ENCODE measurements around the gene TMEM115. TPM values are rescaled to one million over a fixed set of nuclear protein-coding genes. Genes with fewer than 3 reads are reported as not detected.

The TMEM115 gene
- total RNA-seq, 1 donor from 2014 or later: 61.6 TPM

DNA sequence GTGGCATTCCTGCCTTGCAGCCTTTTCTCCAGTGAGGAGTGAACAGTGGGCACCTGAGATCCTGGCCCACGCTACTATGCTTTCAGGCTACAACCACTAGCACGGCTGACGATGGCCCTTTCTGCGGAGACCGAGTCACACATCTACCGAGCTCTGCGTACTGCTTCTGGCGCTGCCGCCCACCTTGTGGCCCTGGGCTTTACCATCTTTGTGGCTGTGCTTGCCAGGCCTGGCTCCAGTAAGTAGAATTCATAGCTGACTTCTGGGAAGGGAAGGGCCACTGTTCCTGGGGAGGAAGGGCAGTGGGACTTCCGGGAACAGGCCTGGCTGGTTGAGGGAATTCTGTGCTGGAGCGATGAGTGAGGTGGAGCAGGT lies 8.0 kb downstream of the TMEM115 start:
- no peak for DNase-seq

DNA sequence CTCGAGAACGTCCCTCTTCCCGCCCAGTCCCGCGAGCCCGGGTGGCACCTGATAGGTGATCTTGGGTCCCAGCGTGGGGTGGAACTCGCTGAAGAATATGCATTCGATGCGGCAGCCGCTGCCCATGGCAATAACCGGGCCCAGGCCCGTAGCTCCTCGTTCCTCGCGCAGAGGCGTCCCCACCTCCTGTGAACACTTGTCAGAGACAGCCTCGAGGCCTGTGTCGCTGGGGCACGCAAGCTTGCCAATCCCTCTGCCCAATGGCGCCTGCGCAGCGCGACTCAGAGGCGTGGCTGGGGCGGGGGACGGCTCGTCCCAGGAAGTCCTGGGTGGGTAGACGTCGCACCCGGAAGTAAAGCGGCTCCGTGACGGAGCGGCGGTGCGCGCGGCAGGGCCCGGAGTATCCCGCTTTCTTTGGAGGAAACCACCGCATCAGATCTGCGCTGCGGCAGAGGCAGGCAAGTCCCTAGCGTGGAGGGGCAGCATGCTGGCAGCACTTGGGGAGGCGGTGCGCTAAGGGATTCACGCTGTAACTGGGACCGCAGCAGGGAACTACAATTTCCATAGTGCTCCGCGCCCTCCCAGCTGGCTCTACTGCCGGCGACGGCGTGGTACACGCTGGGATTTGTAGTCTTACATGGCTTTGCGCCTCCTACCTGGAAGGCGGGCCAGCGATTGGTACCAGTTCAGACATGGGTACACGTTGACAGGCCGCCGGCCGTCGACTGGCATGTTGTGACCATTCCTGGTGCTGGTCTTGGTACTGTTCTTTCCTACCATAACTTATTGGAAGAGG lies 8.6 kb downstream of the TMEM115 start, which contains the start of the genes CYB561D2 and NPRL2:
CYB561D2 (plus strand) TSS at position 336 of the 796 bp plus-strand sequence. CDS start 572 bp downstream, outside the sequence.
NPRL2 (minus strand) TSS at position 249 of the 796 bp plus-strand sequence; CDS start at position 126, 123 bp downstream.
- peak; percentile 96 for DNase-seq

DNA sequence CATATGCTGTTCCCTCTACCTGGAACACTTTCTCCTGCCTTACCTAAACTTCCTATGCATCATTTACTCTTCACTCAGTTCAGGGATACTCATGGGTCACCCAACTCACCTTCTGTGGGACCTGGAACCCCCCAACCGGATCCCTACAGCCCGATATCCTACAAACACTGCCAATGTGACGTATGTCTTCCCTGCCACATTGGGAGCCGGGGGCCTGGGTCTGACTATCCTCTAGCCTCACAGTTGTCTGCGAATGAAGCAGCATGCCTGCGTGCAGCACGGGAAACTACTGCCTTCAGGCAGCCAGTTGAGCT lies 9.2 kb downstream of the TMEM115 start:
- no peak for DNase-seq

DNA sequence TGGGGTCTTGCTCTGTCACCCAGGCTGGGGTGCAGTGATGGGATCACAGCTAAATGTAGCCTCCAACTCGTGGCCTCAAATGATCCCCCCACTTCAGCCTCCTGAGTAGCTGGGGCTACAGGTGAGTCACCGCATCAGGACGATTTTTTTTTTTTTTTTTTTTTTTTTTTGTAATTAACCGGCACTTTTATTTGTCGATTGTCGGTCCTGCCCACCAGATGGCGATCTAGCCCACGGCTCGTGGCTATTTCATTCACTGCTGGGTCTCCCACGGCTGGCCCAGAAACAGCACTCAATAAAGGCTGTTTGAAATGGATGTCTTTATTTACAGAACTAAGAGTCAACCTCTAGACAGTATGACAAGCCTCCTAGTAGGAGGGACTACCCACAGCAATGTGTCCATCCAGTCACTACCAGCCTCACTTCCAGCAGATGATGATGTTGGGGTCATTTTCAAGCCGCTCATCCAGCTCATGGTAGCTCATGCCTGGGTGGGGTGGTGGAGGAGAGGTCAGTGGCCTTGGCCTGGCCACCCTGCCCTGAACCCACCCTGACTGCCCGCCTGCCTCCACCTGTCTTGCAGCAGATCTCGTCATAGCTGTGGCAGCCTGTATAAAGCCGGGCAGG lies 12.0 kb downstream of the TMEM115 start:
- DNase-seq: peak; percentile 86

DNA sequence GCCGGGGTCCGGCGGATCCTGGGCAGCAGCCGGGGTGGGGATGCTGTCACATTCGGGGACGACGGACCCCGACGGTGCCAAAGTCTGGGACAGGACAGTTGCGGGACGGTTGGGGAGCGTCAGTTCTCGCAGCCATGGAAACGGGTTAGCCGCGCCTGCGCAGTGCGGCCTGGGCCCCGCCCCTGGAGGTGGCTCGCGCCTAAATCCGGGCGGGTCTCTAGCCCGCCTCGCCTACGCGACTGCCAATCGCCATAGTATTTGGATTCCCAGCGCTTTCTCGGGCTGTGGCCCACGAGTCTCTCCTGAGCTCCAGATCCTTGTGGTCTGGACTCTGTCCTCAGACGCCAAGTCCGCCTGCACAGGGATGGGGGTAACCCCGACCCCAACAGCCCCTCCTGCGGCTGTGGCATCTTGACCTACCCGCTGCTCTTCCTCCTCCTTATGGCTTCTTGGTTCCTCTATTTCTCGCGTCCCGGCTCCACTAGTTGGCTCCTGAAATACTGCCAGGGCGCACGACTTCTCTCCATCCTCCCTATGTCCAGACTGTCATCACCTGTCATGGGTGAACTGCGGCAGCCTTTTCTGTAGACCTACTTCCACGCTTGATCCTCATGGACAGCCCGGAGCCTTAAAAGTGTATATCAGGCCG lies 13.6 kb downstream of the TMEM115 start, which contains the start of gene ZMYND10:
ZMYND10 (minus strand) TSS at position 147 of the 649 bp plus-strand sequence. CDS start 153 bp downstream, outside the sequence.
- DNase-seq: peak; percentile 40

DNA sequence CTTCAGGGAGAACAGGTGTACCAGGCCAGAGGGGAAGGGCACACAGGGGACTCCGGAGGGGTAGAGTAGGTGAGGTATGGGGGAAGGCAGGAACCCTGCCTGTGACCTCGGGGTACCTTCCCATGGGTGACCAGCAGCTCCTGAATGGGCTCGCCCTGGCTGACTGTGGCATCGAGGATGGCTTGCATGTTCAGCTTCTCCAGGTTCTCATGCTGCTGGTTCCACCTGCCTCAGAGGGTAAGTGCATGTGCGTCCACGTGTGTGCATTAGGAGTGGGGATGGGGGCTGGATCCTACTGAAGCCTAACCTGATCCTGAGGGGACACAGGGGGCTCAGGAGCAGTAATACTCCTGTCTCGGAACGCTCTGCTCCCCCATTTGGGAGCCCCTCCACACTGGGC lies 14.3 kb downstream of the TMEM115 start:
- DNase-seq: no peak

DNA sequence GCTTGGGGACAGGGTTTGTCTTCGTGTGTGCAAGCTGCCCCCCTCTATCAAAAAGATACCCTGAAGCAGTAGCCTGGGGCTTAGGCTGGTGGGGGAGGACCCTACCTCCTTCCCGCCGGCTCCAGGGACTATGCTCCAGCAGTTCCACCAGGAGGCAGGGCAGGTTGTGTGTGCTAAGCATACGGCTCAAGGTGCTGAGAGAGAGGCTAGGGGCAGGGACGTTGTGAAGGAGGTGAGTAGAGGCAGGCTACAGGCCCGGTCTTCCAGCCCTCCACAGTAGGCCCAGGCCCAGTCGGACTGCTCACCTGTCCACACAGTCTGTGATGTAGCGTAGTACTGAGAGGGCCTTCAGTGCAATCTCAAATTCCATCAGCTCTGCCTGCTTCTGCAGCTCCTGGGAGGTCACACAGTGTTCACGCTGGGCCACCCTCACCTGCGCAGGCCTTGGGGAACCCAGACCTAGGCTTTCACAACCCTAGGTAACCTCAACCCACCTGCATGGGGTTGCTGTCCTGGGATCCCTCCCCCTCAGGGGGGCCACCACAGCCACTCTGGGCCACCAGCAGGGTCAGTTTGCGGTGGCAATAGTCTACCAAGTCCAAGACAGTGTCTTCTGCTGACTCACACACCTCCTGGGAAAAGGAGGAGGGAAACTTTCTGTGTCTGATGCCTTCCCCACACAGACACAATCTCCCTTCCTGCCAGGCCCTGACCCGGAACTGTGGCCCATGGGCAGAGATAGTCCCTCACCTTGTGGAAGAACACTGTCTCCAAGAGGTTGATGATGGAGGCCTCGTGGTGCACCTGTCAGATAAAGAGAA lies 16.3 kb downstream of the TMEM115 start:
- no peak for DNase-seq

DNA sequence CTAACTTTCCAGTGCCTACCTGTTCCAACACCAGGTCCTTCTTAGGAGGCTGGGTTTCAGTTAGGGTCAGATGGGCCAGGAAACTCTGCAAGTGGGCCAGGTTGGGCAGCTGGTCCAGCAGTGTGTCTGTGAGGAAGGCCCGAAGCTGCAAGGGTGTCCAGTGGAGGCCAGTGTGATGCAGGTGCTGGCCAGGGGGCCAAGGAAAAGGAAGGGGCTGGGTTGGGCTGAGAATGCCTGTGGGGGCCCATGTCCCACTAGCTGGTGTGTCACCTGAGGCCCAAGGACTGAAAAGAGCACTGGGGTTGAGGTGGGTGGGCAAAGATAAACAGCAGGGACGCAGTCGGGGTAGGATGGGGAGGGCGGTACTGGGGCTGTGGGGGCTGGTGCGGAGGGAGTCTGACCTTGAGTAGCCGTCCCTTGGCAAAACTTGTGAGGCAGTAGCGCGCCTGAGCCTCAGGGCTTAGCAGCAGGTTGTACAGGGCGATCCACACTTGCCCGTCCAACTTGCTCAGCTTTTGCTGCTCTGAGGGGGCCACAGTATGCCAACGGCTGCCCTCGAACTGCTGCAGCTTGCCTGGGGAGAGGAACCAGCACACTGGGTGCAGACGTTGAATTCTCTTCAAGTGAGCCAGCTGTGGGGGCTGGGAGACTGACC lies 17.2 kb downstream of the TMEM115 start:
- no peak for DNase-seq

DNA sequence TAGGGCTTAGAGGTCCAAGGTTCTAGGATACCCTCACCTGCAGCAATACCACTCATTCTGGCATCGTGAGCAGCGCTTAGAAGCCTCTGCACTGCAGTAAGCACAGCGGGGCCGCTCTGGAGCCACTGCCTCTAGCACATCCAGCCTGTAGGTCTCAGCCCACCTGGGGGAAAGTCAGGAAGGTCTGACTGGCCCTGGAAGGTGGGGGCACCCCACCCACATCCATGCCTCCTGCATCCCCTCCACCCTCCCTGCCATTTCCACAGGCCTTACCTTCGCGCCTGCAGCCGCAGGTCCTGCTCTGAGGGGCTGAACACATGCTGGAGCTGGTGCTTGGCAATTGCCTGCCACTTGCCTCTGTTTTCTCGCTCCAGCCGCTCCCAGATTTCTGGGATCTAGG lies 17.8 kb downstream of the TMEM115 start:
- DNase-seq: no peak

DNA sequence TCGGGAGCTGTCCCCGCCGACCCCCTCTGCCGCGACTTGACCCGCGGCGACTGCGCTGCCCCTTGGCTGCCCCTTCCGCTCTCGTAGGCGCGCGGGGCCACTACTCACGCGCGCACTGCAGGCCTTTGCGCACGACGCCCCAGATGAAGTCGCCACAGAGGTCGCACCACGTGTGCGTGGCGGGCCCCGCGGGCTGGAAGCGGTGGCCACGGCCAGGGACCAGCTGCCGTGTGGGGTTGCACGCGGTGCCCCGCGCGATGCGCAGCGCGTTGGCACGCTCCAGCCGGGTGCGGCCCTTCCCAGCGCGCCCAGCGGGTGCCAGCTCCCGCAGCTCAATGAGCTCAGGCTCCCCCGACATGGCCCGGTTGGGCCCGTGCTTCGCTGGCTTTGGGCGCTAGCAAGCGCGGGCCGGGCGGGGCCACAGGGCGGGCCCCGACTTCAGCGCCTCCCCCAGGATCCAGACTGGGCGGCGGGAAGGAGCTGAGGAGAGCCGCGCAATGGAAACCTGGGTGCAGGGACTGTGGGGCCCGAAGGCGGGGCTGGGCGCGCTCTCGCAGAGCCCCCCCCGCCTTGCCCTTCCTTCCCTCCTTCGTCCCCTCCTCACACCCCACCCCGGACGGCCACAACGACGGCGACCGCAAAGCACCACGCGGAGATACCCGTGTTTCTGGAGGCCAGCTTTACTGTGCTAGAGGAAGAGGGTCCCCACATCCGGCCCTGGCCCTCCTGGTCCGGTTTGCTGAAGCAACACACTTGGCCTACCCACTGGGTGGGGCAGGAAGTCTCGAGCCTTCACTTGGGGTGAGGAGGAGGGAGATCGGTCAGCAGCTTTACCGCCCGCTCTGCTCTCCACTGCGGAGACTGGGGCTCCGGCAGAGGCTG lies 18.6 kb downstream of the TMEM115 start, which contains the start of gene RASSF1:
RASSF1 (minus strand) TSS at position 389 of the 882 bp plus-strand sequence; CDS start at position 358, 31 bp downstream.
- peak; percentile 27 for DNase-seq

DNA sequence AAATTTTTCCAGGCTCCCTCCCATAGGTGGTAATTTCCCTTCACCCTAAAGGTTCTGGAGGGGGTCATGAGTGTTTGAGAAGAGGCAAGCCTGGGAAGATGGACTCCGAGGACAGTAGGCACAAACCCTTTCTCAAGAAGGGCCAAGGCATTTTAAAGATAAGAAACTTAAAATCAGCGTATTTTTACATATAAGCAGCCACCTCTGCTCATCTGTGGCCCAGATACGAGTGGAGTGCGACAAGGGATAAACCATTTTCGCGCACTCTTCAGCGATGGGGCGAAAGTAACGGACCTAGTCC lies 19.2 kb downstream of the TMEM115 start:
- DNase-seq: no peak

DNA sequence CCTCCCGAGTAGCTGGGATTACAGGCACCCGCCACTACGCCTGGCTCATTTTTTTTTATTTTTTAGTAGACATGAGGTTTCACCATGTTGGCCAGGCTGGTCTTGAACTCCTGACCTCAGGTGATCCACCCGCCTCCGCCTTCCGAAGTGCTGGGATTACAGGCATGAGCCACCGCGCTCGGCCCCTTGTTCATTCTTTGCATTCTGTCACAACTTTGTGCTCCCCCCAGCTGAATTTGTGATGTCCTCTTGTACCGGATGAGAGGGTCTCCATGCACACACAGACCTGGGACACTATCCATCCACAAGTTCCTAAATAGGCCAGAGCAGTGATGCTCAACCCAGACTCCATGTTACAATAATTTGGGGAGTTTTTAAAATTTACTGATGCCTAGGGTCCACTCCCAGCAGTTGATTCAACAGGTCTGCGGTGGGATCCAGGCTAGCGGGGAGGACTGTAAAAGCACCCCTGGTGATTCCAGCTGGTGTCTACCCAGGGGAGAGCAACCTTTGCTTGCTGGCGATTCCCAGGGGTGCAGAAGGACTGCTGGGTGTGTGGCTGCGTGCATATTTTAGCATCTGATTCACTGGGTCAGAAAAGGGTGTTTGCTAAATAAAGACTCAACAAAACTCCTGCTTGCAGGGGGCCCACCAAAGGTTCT lies 19.7 kb downstream of the TMEM115 start:
- DNase-seq: no peak

DNA sequence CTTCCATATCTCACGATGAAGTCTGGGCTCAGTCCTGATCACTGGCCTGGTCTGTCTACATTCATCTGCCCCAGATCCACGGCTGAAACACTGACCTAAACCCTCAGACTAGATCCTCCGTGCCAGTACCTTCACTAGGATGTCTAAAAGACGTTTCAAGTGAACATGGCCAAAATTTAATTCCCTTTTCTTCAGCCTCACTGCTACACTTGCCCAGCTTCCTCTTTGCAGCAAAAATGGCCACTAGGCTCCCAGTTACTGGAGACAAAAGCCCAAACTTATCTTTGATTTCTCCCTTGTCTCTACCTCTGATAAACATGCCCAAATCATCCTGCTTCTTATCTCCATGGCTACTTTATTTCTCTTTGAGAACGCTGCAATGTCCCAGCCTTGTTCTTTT lies 20.4 kb downstream of the TMEM115 start:
- no peak for DNase-seq

DNA sequence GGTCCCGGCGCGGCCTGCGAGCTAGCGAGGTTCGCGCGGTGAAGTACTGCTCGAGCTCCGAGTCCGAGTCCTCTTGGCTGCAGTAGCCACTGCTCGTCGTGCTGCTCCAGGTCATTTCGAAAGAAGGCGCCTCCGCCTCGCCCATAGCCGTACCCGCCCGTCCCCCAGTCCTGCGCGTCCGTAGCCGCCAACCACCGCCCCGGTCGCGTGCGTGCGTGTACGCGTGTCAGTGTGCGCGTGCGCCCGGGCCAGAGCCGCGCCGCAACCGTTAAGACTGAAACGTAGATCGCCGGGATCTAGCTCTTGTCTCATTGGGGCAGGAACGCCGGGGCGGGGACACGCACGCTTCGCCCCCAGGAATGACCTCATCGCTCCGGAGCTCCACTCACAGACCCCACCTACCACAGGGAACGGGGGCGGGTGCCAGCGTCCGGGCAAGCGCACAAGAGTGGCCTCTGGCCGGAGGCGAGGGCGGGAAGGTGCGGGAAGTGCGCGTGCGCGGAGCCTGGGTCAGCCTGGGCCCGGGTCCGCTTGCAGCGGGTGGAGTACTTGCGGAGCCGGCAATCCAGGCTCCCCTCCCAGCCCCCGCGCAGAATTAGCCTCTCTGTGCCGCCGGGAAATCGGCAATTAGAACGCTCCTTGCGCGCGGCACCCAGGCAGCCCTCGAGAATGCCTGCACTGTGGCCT lies 22.0 kb downstream of the TMEM115 start:
- peak; percentile 100 for DNase-seq

DNA sequence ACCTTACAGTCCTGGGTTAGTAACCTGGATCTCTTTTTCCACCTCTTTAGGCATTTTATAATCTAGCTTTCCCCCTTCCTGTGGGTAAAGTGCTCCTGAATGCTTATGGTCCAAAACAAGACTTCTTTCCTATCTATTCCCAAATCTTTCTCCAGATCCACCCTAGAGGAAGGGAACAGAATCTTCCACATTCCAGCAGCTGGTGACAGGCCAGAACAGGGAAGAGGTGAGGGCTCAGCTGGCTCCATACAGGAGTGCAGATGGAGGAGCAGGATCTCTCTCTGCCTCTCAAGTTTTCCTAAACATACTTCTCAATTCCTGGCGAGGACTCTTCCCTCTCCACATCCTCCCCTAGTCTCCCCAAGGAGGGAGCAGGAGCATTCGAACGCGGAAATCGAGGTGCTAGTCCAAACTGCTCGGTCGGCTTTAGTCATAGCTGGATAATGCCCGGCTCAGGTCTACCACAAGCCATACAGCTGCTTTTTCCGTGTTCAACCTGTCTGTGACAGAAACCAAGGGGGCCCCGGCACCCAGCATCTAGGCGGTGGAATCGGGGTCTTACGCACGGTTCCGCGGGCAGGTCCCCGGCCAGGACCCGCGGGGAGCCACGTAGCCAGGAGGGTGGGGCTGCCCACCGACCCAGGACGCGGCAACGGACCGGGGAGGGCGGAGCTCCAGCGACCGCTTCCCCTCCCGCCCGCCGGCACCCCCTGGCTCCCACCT lies 22.7 kb downstream of the TMEM115 start:
- peak; percentile 44 for DNase-seq

DNA sequence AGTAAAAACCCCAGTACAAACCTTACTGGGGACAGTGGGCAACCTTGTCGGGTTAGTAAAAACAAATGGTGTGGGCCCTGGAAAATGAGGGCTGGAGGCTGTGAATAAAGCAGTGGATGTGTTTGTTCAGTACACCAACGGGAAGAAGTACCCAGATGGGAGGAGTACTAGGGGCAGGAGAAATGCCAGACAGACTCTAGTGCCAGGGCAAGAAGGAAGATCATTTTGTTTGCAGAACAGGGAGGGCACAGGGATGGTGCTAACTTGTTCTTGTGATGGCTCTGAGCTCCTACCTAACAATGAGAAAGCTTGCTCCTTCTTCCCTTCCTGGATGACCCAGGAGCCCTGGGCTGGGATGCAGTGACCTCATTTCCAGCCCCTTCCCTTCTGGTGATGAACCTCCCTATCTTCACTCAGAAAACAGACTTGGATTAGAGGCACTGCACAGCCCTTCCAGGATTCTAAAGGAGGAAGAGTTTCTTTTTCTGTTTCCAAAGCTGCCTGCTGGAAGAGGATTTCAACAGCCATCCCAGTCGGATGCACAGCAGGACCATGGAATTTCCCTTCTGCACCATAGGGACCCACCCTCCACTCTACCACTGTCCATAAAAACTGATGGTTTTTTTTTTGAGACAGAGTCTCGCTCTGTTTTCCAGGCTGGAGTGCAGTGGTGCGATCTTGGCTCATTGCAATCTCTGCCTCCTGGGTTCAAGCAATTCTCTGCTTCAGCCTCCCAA lies 24.8 kb downstream of the TMEM115 start:
- peak; percentile 67 for DNase-seq

DNA sequence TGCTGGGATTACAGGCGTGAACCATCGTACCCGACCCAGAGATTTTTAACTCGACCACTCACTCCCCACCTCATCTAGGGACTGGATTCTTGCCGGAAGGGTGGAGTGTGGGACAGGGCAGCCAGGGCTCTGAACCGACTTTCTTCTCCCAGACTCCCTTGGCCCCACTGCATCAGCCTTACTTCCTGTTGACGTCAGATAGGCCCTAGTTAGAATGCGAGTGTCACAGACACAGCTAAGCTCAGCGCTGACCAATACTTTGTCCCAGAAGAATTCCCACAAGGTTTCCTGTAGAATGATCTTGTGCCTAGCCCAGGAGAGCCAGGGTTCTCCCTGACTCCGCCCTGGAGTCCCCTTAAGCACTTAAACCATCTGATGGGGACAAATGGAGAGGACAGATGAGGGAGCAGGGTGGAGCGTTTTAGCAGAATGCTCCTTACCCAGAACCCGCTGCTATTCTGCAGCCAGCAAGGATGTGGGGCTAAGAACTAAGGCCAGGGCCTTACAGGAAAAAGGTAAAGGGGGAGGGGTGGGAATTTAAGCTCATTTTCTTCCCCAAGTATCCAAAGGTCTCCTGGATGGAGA lies 25.5 kb downstream of the TMEM115 start:
- DNase-seq: peak; percentile 88

DNA sequence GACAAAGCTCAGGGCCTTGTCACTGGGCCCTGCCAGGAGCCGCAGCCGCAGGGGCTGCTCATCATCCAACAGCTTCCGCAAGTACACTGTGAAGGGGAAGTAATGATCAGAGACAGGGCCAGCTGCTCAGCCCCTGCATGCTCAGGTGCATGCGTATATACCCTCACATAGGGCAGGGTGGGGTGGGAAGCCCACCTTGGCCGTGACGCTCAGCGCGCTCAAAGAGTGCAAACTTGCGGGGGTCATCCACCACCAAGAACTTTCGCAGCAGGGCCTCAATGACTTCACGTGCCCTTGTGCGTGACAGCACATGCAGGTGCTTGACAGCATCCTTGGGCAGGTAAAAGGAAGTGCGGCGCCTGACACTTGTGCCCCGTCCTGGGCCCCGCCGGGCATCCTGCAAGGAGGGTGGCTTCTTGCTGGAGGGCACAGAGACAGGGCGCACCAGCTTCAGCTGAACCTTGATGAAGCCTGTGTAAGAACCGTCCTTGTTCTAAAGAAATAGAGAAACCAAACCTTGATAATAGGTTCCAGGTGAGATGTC lies 27.9 kb downstream of the TMEM115 start:
- DNase-seq: no peak
